CD4-positive, alpha-beta T cell treated with Interleukin-17A for 4 hours (primary cell): ENCODE data around the gene QRFP.
"Not testable (repeated sequence)": the region's sequence is repeated elsewhere in the genome, so short reads cannot be mapped to it uniquely, and the experiment has no call there.

Experiments used
- DNase-seq: peaks from one replicate; pipeline ENCODE4 v3.0.0-alpha.2; 2020; ENCODE audit warnings: mixed read lengths

QRFP gene

GRCh38 chr9:130870491-130871381 lies 25.9 kb downstream of the QRFP start:
- no peak for DNase-seq

- no peak for DNase-seq
These were observed 27.4 kb downstream of the QRFP start for GRCh38 chr9:130869250-130869649.

- DNase-seq, result no peak
These were observed 28.4 kb downstream of the QRFP start for GRCh38 chr9:130868230-130868629.

GRCh38 chr9:130867556-130867955 lies 29.1 kb downstream of the QRFP start:
- DNase-seq, result no peak

- DNase-seq, result peak; percentile 64
These were observed 30.1 kb downstream of the QRFP start for GRCh38 chr9:130866474-130866965.

- DNase-seq, result no peak
These were observed 30.7 kb downstream of the QRFP start for GRCh38 chr9:130865921-130866320.

GRCh38 chr9:130864541-130864940 lies 32.1 kb downstream of the QRFP start:
- no peak for DNase-seq

GRCh38 chr9:130862747-130863146 lies 33.9 kb downstream of the QRFP start:
- DNase-seq, result no peak

- no peak for DNase-seq
These were observed 34.4 kb downstream of the QRFP start for GRCh38 chr9:130862217-130862616.

GRCh38 chr9:130861372-130862180 lies 35.0 kb downstream of the QRFP start:
- DNase-seq, result no peak

GRCh38 chr9:130860458-130861316 lies 35.9 kb downstream of the QRFP start:
- no peak for DNase-seq

- DNase-seq, result no peak
These were observed 37.6 kb downstream of the QRFP start for GRCh38 chr9:130858739-130859705.

- no peak for DNase-seq
These were observed 38.5 kb downstream of the QRFP start for GRCh38 chr9:130857864-130858738.

- no peak for DNase-seq
These were observed 40.1 kb downstream of the QRFP start for GRCh38 chr9:130856474-130856873.

GRCh38 chr9:130854835-130855234 lies 41.8 kb downstream of the QRFP start:
- DNase-seq, result no peak

GRCh38 chr9:130854092-130854491 lies 42.5 kb downstream of the QRFP start:
- no peak for DNase-seq

GRCh38 chr9:130852801-130853200 lies 43.8 kb downstream of the QRFP start:
- DNase-seq, result no peak

GRCh38 chr9:130849356-130849755 lies 47.3 kb downstream of the QRFP start:
- no peak for DNase-seq

GRCh38 chr9:130848514-130848913 lies 48.1 kb downstream of the QRFP start:
- DNase-seq, result not testable (repeated sequence)
